HG03439 (cell line): Measurements from ENCODE around the gene ABCE1.

ENCODE experiments used
- ATAC-seq: cut with Tn5 transposase; IDR thresholded peaks from one replicate; pipeline ENCODE4 v1.9.1; 2021; ENCODE audit warnings: mild to moderate bottlenecking, moderate library complexity; ENCODE audit not compliant: unreplicated experiment

Gene ABCE1

GRCh38 chr4:145176641-145177432, 78.7 kb downstream of the ABCE1 start:
- ATAC-seq = no peak

- ATAC-seq = no peak
Measured at GRCh38 chr4:145177511-145177905, 79.4 kb downstream of the ABCE1 start.

- no peak for ATAC-seq
Measured at GRCh38 chr4:145177906-145178538, 79.9 kb downstream of the ABCE1 start.

- no peak for ATAC-seq
Measured at GRCh38 chr4:145178740-145179280, 80.7 kb downstream of the ABCE1 start.
